HFFc6 (cell line): ENCODE data around the gene CARD8. TPM values are rescaled to one million over a fixed set of nuclear protein-coding genes. Genes with fewer than 3 reads are reported as not detected.
"Not testable (repeated sequence)": the region's sequence is repeated elsewhere in the genome, so short reads cannot be mapped to it uniquely, and the experiment has no call there.

Experiments
- DNase-seq: peaks from one replicate; pipeline ENCODE4 v3.0.0-alpha.2; 2018
- H3K27ac Mint-ChIP-seq: 2 replicates; pipeline ENCODE4 v1.8.0; 2020; ENCODE audit warnings: mild to moderate bottlenecking, mixed read lengths
- H3K27me3 Mint-ChIP-seq: 2 replicates; pipeline ENCODE4 v1.8.0; 2021; ENCODE audit warnings: mild to moderate bottlenecking, moderate library complexity, mixed read lengths; ENCODE audit not compliant: insufficient read depth
- H3K36me3 Mint-ChIP-seq: 2 replicates; pipeline ENCODE4 v1.8.0; 2021; ENCODE audit warnings: low read depth, mixed read lengths
- H3K4me1 Mint-ChIP-seq: 2 replicates; pipeline ENCODE4 v1.8.0; 2020; ENCODE audit warnings: low read depth, mixed read lengths
- H3K4me3 Mint-ChIP-seq: 2 replicates; pipeline ENCODE4 v1.8.0; 2020; ENCODE audit warnings: mild to moderate bottlenecking, moderate library complexity, mixed read lengths
- H3K9me3 Mint-ChIP-seq: 2 replicates; pipeline ENCODE4 v1.8.0; 2020; ENCODE audit warnings: mild to moderate bottlenecking, mixed read lengths
- total RNA-seq, 6 experiments: library from RNA; stranded (reverse); fragmentation: NEBNext Ultra II Directional; extraction: Animal tissue kit (Norgen Biotek cat#: 25700); gene quantifications; 2 replicates in 1 of 6; 3 replicates in 5 of 6; pipeline ENCODE4 v1.2.3, GENCODE V29; 2021
- TF ChIP-seq, protein P1 (sequence below): fragments of 200-600 bp; sonication (generic); IDR thresholded peaks from 2 replicates; pipeline ENCODE4 v1.5.0; 2021; ENCODE audit warnings: antibody characterized with exemption, mild to moderate bottlenecking

The CARD8 gene
- total RNA-seq, 6 experiments from 2014 or later: 11.3 to 17.2 (median 14.7) TPM

DNA sequence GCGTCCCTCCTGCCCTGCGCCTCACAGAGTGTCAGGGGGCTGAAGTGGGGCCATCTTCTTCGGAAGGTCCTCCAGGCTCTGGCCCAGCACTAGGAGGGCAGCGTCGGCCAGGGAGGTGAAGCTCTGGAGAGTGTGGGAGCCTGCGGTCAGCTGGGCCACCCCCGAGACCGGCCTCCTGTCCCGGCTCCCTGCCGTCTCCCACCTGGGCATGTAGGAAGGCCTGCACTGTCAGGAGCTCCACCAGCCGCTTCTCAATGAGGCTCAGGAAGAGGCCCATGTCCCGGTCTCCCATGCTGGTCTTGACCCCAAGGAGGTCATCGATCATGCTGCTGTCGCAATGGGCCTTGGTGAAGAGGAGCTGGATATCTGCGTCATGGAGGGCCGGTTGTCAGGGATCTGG, 42.3 kb upstream of the CARD8 start:
- DNase-seq: no peak
- Mint-ChIP-seq H3K4me1 (peaks cover 2% of the 10 kb centered on the region), H3K27me3 (peaks cover 17% of the 10 kb centered on the region), H3K9me3 (no peaks in the 10 kb centered on the region), H3K4me3 (no peak overlapping the region), H3K36me3 (no peaks in the 10 kb centered on the region), H3K27ac (no peak overlapping the region)
- TF ChIP-seq, protein P1, sequence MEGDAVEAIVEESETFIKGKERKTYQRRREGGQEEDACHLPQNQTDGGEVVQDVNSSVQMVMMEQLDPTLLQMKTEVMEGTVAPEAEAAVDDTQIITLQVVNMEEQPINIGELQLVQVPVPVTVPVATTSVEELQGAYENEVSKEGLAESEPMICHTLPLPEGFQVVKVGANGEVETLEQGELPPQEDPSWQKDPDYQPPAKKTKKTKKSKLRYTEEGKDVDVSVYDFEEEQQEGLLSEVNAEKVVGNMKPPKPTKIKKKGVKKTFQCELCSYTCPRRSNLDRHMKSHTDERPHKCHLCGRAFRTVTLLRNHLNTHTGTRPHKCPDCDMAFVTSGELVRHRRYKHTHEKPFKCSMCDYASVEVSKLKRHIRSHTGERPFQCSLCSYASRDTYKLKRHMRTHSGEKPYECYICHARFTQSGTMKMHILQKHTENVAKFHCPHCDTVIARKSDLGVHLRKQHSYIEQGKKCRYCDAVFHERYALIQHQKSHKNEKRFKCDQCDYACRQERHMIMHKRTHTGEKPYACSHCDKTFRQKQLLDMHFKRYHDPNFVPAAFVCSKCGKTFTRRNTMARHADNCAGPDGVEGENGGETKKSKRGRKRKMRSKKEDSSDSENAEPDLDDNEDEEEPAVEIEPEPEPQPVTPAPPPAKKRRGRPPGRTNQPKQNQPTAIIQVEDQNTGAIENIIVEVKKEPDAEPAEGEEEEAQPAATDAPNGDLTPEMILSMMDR: no peak

DNA sequence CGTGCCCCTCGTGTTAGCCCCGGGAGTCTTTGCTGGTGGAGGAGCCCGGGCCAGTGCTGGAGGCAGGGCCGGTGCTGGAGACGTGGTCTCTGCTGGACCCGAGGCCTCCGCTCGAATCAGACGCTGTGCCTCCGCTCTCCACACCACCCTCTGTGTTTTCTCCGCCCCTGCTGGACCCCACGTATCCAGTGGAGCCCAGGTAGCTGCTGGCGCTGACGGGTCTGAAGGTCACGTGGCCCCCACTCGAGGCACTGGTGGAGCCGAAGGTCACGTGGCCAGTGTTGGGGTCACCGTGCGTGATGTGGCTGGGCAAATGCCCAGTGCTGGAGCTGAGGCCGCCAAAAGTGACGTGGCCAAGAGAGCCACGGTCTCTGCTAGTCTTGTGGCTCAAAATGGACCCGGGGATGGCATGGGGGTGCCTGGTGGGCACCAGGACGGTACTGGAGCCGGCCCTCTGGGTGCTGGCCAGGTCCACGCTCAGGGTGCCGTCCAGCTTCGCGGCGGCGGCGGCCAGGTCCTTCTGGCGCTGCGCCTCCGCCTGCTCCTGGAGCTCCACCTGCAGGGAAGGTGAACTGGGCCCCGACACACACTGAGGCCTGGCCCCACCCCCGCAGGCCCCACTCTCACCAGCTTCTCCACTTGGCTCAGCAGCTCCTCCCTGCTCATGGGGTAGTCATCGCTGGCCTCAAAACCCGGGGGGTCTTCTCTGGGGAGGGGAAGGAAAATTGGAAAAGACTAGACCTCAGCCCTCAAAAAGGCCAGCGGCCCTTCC, 41.4 kb upstream of the CARD8 start:
- TF ChIP-seq, protein P1: no peak
- Mint-ChIP-seq H3K4me1 (peaks cover 8% of the 10 kb centered on the region), H3K27me3 (peaks cover 17% of the 10 kb centered on the region), H3K27ac (no peak overlapping the region), H3K36me3 (no peaks in the 10 kb centered on the region), H3K4me3 (no peak overlapping the region), H3K9me3 (no peaks in the 10 kb centered on the region)
- no peak for DNase-seq

DNA sequence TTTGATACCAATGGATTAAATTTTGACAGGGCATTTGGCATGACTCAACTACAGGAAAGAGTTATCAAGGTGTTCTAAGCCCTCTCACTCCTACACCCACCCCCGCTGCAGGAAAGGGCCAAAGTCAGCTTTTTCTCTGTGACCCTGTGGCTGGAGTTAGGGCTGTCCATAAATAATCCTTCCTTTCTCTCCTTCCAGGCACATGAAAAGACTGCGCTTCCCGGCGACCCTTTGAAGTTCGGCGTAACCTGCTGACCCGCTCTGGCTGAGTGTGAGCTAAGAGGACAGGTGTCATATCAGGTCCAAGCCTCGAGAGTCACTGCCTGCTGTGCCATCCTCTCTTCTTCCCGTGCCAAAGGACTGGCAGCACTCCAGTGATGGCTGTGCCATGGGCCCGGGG, 39.7 kb upstream of the CARD8 start:
- H3K27me3 Mint-ChIP-seq: peaks cover 10% of the 10 kb centered on the region
- H3K4me3 Mint-ChIP-seq: no peak overlapping the region

DNA sequence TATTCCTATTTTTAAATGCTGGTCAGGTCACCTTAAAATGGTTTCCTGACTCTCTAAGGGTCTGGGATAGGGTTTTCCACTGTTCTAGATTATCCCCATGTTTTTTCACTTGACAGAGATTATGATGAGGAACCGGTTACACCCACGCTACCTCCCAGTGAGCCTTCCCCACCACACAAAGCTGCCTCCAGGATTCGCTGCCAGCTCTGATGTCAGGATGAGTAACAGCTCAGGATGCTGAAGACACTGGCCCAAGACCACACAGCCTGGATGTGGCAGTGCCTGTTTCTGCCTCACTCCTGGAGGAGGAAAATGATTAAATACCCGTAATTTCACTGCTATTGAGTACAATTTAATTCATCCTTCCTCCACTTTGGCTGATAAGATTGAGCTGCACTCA, 37.1 kb upstream of the CARD8 start:
- Mint-ChIP-seq H3K9me3 (no peaks in the 10 kb centered on the region), H3K27me3 (peaks cover 8% of the 10 kb centered on the region), H3K36me3 (no peaks in the 10 kb centered on the region), H3K27ac (no peak overlapping the region), H3K4me3 (no peak overlapping the region), H3K4me1 (peaks cover 20% of the 10 kb centered on the region)
- TF ChIP-seq, protein P1: no peak
- DNase-seq: peak; percentile 80

More for the DNA sequence above, 39.7 kb upstream of the CARD8 start:
- Mint-ChIP-seq H3K27ac (no peak overlapping the region), H3K36me3 (no peaks in the 10 kb centered on the region), H3K9me3 (no peaks in the 10 kb centered on the region), H3K4me1 (peaks cover 17% of the 10 kb centered on the region)
- no peak for DNase-seq
- TF ChIP-seq, protein P1: no peak

DNA sequence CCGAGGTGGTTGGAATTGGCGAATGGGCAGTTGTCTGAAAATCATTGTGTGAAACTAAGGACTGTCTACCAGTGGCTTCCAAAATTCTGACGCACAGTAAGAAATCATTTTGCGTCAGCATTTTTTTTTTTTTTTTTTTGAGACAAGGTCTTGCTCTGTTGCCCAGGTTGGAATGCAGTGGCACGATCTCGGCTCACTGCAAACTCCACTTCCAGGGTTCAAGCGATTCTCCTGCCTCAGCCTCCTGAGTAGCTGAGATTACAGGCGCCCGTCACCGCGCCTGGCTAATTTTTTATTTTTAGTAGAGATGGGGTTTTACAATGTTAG, 35.7 kb upstream of the CARD8 start:
- DNase-seq, H3K9me3 Mint-ChIP-seq, H3K27me3 Mint-ChIP-seq, H3K27ac Mint-ChIP-seq, H3K36me3 Mint-ChIP-seq: not testable (repeated sequence)
- Mint-ChIP-seq H3K4me3 (peak overlapping the region; percentile 89; the same call in 1 of the 2 replicates), H3K4me1 (peaks cover 20% of the 10 kb centered on the region)
- TF ChIP-seq, protein P1: peak; percentile 6; the same call in 1 of the 2 replicates
